BLaER1 (cell line): Measurements from ENCODE around the gene AGPAT3.

Experiments
- H3K27ac ChIP-seq: shearing (Covaris generic); formaldehyde crosslinking; 2 replicates; pipeline ENCODE4 v1.8.1; 2022
- H3K27me3 ChIP-seq: shearing (Covaris generic); formaldehyde crosslinking; 2 replicates; pipeline ENCODE4 v1.8.1; 2022
- H3K36me3 ChIP-seq: shearing (Covaris generic); formaldehyde crosslinking; 2 replicates; pipeline ENCODE4 v1.8.1; 2022
- H3K4me1 ChIP-seq: shearing (Covaris generic); formaldehyde crosslinking; 2 replicates; pipeline ENCODE4 v1.8.1; 2022
- H3K4me2 ChIP-seq: shearing (Covaris generic); formaldehyde crosslinking; 2 replicates; pipeline ENCODE4 v1.8.1; 2022
- H3K4me3 ChIP-seq: shearing (Covaris generic); formaldehyde crosslinking; 2 replicates; pipeline ENCODE4 v1.8.1; 2022
- H3K9ac ChIP-seq: shearing (Covaris generic); formaldehyde crosslinking; 2 replicates; pipeline ENCODE4 v1.8.1; 2022
- H3K9me3 ChIP-seq: shearing (Covaris generic); formaldehyde crosslinking; 2 replicates; pipeline ENCODE4 v1.8.1; 2022
- H4K20me1 ChIP-seq: shearing (Covaris generic); formaldehyde crosslinking; 2 replicates; pipeline ENCODE4 v1.8.1; 2022
- Cebpa-rat ChIP-seq: shearing (Covaris generic); IDR thresholded peaks from 2 replicates; pipeline ENCODE4 v1.8.1; 2022

Gene AGPAT3

DNA sequence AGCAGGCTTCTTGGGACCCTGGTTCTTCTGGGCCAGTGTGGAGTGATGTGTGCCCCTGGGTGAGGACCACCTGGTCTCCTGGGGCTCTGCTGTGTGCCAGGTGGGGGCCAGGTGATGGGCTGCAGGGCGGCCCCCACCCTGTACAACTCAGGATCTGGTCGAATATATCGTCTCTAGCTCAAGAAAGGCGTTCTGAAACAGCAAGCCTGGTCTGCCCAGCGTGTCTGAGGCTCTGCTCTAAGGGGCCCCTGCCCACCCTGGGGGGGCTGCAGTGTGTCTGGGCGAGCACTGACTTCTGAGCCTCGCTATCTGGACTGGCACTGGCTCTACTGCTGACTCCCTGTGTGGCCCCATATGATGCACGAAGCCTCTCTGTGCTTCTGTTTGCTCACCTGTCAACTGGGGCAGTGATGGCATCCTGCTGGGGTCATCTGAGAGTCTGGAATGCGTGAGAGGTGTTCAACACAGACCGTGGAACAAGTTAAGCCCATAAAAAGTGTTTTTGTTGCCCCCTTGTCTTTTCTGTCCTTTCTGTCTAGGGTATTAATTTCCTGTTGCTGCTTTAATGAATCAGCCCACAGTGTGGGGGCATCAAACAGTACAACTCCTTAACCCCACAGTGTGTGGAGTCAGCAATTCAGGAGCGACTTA lies 91.1 kb downstream of the AGPAT3 start:
- H3K4me1 ChIP-seq = peaks cover 77% of the 10 kb centered on the region
- no peak overlapping the region for H3K4me3 ChIP-seq
- peaks cover 27% of the 10 kb centered on the region for H3K36me3 ChIP-seq
- H3K27ac ChIP-seq = no peak overlapping the region
- H3K27me3 ChIP-seq = peaks cover 64% of the 10 kb centered on the region
- peaks cover 100% of the 10 kb centered on the region for H4K20me1 ChIP-seq
- no peak for TF ChIP-seq Cebpa-rat
- H3K9me3 ChIP-seq = no peaks in the 10 kb centered on the region
- no peak overlapping the region for H3K9ac ChIP-seq
- H3K4me2 ChIP-seq = peak overlapping the region; percentile 21; the same call in 1 of the 2 replicates

DNA sequence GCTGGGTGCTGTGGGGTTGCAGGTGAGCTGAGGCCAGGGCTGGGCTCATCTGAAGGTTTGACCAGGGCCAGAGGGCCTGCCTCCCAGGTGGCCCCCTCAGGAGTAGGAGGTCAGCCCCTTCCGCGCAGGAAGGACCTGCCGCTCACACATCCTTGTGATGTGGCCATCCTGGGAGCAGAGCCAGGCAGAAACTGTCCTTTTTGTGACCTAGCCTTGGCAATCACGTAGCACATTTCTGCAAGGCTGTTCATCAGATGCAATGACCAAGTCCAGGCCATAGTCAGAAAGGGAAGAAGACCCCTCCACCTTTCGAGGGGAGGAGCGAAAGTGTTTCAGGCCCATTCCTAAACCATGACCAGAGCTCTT lies 91.6 kb downstream of the AGPAT3 start:
- no peak overlapping the region for H3K27ac ChIP-seq
- peaks cover 59% of the 10 kb centered on the region for H3K27me3 ChIP-seq
- peak overlapping the region; percentile 21 for H3K4me2 ChIP-seq
- H3K4me3 ChIP-seq = no peak overlapping the region
- H3K9ac ChIP-seq = no peak overlapping the region
- no peaks in the 10 kb centered on the region for H3K9me3 ChIP-seq
- H3K36me3 ChIP-seq = peaks cover 30% of the 10 kb centered on the region
- no peak for TF ChIP-seq Cebpa-rat
- H3K4me1 ChIP-seq = peaks cover 77% of the 10 kb centered on the region
- peaks cover 100% of the 10 kb centered on the region for H4K20me1 ChIP-seq

DNA sequence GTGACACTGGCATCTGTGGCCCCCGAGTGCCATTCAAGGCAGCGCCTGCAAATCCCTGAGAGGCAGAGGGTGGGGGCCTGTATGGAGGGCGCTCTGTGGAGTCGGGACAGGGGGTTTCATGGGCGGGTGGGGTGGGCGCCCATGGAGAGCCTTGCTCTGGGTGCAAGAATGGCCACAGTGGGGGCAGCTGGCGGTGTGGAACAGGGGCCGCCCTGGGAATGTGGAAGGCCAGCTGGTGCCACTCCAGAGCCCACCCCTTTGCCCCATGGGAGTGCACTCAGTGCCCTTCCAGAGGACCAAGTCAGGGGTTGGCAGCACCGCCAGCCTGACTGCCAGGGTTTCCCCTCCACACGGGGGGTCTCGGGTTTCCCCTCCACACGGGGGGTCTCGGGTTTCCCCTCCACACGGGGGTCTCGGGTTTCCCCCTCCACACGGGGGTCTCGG lies 92.1 kb downstream of the AGPAT3 start:
- peak overlapping the region; percentile 95 for H3K4me2 ChIP-seq
- peaks cover 96% of the 10 kb centered on the region for H4K20me1 ChIP-seq
- H3K27me3 ChIP-seq = peaks cover 54% of the 10 kb centered on the region
- peaks cover 30% of the 10 kb centered on the region for H3K36me3 ChIP-seq
- peak overlapping the region; percentile 54; the same call in 1 of the 2 replicates for H3K4me3 ChIP-seq
- H3K27ac ChIP-seq = no peak overlapping the region
- H3K9ac ChIP-seq = no peak overlapping the region
- peaks cover 78% of the 10 kb centered on the region for H3K4me1 ChIP-seq
- TF ChIP-seq Cebpa-rat = no peak
- no peaks in the 10 kb centered on the region for H3K9me3 ChIP-seq

DNA sequence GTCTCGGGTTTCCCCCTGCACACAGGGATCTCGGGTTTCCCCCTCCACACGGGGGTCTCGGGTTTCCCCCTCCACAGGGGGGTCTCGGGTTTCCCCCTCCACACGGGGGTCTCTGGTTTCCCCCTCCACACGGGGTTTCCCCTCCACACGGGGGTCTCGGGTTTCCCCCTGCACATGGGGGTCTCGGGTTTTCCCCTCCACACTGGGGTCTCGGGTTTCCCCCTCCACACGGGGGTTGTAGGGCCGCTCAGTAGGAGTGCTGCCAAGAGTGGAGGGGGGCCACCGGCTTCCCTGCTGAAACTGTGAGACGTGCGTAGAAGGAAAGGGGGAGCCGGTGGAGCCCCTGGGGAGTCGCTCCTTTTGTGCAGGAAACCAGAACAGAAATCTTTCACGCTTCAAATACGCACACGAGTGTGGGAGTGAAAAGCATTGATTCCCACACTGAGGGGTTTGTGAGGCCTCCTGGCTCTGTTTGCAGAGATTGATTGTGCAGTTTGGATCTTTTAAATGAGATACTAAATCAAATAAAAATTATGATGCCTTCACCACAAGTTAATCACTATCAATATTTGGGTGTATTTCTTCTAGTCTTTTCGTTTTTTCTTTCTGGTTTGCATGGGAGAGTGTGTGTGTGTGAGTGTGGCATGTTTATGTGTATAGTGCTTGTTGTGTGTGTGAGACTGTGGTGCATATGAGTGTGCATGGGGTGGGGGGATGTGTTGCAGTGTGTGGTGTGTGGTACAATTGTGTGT lies 92.8 kb downstream of the AGPAT3 start:
- Histone ChIP-seq H3K36me3 (peaks cover 30% of the 10 kb centered on the region), H3K9ac (no peak overlapping the region), H3K27me3 (peaks cover 50% of the 10 kb centered on the region), H4K20me1 (peaks cover 94% of the 10 kb centered on the region), H3K4me2 (peak overlapping the region; percentile 95), H3K4me3 (peak overlapping the region; percentile 54), H3K9me3 (no peaks in the 10 kb centered on the region), H3K4me1 (peaks cover 72% of the 10 kb centered on the region), H3K27ac (no peak overlapping the region)
- TF ChIP-seq Cebpa-rat = no peak

GRCh38 chr21:43958364-43959158 lies 93.5 kb downstream of the AGPAT3 start:
- Histone ChIP-seq H3K27ac (no peak overlapping the region), H3K27me3 (peaks cover 42% of the 10 kb centered on the region), H3K4me1 (peaks cover 64% of the 10 kb centered on the region), H3K9ac (no peak overlapping the region), H3K9me3 (no peaks in the 10 kb centered on the region), H3K4me2 (peak overlapping the region; percentile 95), H3K36me3 (peaks cover 30% of the 10 kb centered on the region), H4K20me1 (peaks cover 92% of the 10 kb centered on the region), H3K4me3 (no peak overlapping the region)
- no peak for TF ChIP-seq Cebpa-rat

DNA sequence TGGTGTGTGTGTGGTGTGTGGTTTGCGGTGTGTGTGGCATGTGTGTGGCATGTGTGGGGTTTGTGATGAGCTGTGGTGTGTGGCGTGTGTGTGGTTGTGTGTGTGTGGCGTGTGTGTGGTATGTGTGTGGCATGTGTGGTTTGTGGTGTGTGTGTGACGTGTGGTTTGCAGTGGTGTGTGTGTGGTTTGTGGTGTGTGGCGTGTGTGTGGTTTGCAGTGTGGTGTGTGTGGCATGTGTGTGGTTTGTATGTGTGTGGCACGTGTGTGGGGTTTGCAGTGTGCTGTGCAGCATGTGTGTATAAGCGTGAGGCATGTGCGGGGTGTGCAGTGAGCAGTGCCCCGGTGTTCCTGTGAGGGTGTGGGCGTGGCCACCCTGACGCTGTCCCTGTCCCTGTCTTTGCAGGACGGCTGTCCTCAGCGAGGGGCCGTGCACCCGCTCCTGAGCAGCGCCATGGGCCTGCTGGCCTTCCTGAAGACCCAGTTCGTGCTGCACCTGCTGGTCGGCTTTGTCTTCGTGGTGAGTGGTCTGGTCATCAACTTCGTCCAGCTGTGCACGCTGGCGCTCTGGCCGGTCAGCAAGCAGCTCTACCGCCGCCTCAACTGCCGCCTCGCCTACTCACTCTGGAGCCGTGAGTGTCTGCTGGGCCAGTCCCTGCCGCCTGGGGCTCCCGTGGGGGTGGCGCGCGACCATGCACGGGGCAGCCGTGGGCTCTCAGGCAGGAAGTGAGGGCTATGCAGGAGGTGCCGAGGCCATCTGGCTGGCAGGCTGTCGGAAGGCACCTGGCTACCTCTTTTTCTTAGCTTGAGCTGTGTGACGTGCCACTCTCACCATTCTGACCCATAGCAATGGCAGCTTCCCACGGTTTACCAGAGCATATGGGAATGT lies 94.5 kb downstream of the AGPAT3 start:
- Histone ChIP-seq H3K27me3 (peaks cover 33% of the 10 kb centered on the region), H3K27ac (no peak overlapping the region), H3K9me3 (no peaks in the 10 kb centered on the region), H3K4me2 (peak overlapping the region; percentile 27), H3K4me1 (peaks cover 55% of the 10 kb centered on the region), H3K4me3 (no peak overlapping the region), H4K20me1 (peaks cover 90% of the 10 kb centered on the region), H3K36me3 (peaks cover 30% of the 10 kb centered on the region), H3K9ac (no peak overlapping the region)
- no peak for TF ChIP-seq Cebpa-rat

- peaks cover 23% of the 10 kb centered on the region for H3K36me3 ChIP-seq
- no peak overlapping the region; the same call in none of the 2 replicates for H3K4me2 ChIP-seq
- no peak overlapping the region for H3K4me3 ChIP-seq
- H3K27ac ChIP-seq = no peak overlapping the region
- peaks cover 90% of the 10 kb centered on the region for H4K20me1 ChIP-seq
- peaks cover 48% of the 10 kb centered on the region for H3K4me1 ChIP-seq
- TF ChIP-seq Cebpa-rat = no peak
- H3K27me3 ChIP-seq = peaks cover 14% of the 10 kb centered on the region
- no peak overlapping the region for H3K9ac ChIP-seq
- H3K9me3 ChIP-seq = no peaks in the 10 kb centered on the region
Measured at GRCh38 chr21:43961382-43961909, 96.4 kb downstream of the AGPAT3 start.

GRCh38 chr21:43965911-43966585 lies 101.0 kb downstream of the AGPAT3 start:
- Histone ChIP-seq H4K20me1 (peaks cover 82% of the 10 kb centered on the region), H3K9me3 (no peaks in the 10 kb centered on the region), H3K36me3 (peaks cover 26% of the 10 kb centered on the region), H3K4me1 (peaks cover 24% of the 10 kb centered on the region), H3K4me2 (no peak overlapping the region), H3K27ac (no peak overlapping the region), H3K27me3 (no peaks in the 10 kb centered on the region; the same call in 1 of the 2 replicates), H3K4me3 (no peak overlapping the region), H3K9ac (no peak overlapping the region)
- TF ChIP-seq Cebpa-rat = no peak
